Liver (tissue), 9 donors: ENCODE results near the gene ARIH2. TPM values are rescaled to one million over a fixed set of nuclear protein-coding genes. Genes with fewer than 3 reads are reported as not detected.

ENCODE experiments used
- DNase-seq: peaks from one replicate; pipeline ENCODE4 v3.0.0-alpha.2; 2017; ENCODE audit warnings: low spot score
- H3K27ac ChIP-seq, 2 donors: one replicate each; pipeline ENCODE4 v1.7.0; 2013; ENCODE audit warnings: inconsistent platforms in 2 of 2, low read length in 2 of 2, control low read depth in 1 of 2, low read depth in 1 of 2, mild to moderate bottlenecking in 1 of 2
- H3K27me3 ChIP-seq, 4 donors: one replicate each; pipeline versions ENCODE4 v1.6.1 to v1.7.0; 2013; ENCODE audit warnings: low read length in 3 of 4, inconsistent platforms in 1 of 4, mild to moderate bottlenecking in 1 of 4, moderate library complexity in 1 of 4; ENCODE audit not compliant: control insufficient read depth in 4 of 4, insufficient read depth in 4 of 4
- H3K36me3 ChIP-seq, 4 donors: one replicate each; pipeline versions ENCODE4 v1.6.1 to v1.7.0; 2013; ENCODE audit warnings: low read length in 3 of 4, mild to moderate bottlenecking in 3 of 4, low read depth in 1 of 4, moderate library complexity in 1 of 4; ENCODE audit not compliant: control insufficient read depth in 4 of 4, insufficient read depth in 3 of 4
- H3K4me1 ChIP-seq, 4 donors: one replicate each; pipeline versions ENCODE4 v1.6.1 to v1.7.0; 2013; ENCODE audit warnings: low read length in 3 of 4, mild to moderate bottlenecking in 3 of 4, moderate library complexity in 1 of 4; ENCODE audit not compliant: control insufficient read depth in 4 of 4, insufficient read depth in 4 of 4
- H3K4me3 ChIP-seq, 3 donors: one replicate each; pipeline versions ENCODE4 v1.6.1 to v1.7.0; 2013; ENCODE audit warnings: low read length in 3 of 3, control low read depth in 1 of 3, low read depth in 1 of 3, mild to moderate bottlenecking in 1 of 3
- H3K9ac ChIP-seq, 2 donors: one replicate each; pipeline ENCODE4 v1.7.0; 2013; ENCODE audit warnings: low read length in 2 of 2, mild to moderate bottlenecking in 2 of 2, moderate library complexity in 2 of 2, control low read depth in 1 of 2, low read depth in 1 of 2
- H3K9me3 ChIP-seq, 4 donors: one replicate each; pipeline versions ENCODE4 v1.6.1 to v1.7.0; 2013; ENCODE audit warnings: low read length in 3 of 4; ENCODE audit not compliant: control insufficient read depth in 4 of 4
- ATF3 ChIP-seq: IDR thresholded peaks from 2 replicates; pipeline ENCODE4 v1.6.1; 2016; ENCODE audit warnings: antibody characterized with exemption
- CTCF ChIP-seq: fragments of 150-350 bp; IDR thresholded peaks from 2 replicates; pipeline ENCODE4 v1.5.1; 2017; ENCODE audit warnings: improper control_type of control experiment, low read depth, low read length; ENCODE audit not compliant: missing input control
- EGR1 ChIP-seq, 2 donors: IDR thresholded peaks; 2 replicates each; pipeline ENCODE4 v1.6.1; 2016 to 2018; ENCODE audit warnings: antibody characterized with exemption in 2 of 2, low read depth in 2 of 2
- FOXA1 ChIP-seq: IDR thresholded peaks from 2 replicates; pipeline ENCODE4 v1.6.1; 2016; ENCODE audit warnings: antibody characterized with exemption
- FOXA2 ChIP-seq: IDR thresholded peaks from 2 replicates; pipeline ENCODE4 v1.6.1; 2016; ENCODE audit warnings: antibody characterized with exemption
- GABPA ChIP-seq, 2 donors: IDR thresholded peaks in 1 of 2; conservative IDR thresholded peaks in 1 of 2; 2 replicates each; pipeline ENCODE4 v1.6.1; 2016; ENCODE audit warnings: antibody characterized with exemption in 2 of 2, mild to moderate bottlenecking in 1 of 2, moderate library complexity in 1 of 2
- HNF4A ChIP-seq, 2 donors: conservative IDR thresholded peaks; 2 replicates each; pipeline ENCODE4 v1.6.1; 2016; ENCODE audit warnings: antibody characterized with exemption in 2 of 2, mild to moderate bottlenecking in 2 of 2
- HNF4G ChIP-seq: IDR thresholded peaks from 2 replicates; pipeline ENCODE4 v1.6.1; 2016; ENCODE audit warnings: antibody characterized with exemption
- JUND ChIP-seq, 2 donors: IDR thresholded peaks; 2 replicates each; pipeline ENCODE4 v1.6.1; 2016; ENCODE audit warnings: antibody characterized with exemption in 2 of 2
- NR2F2 ChIP-seq: IDR thresholded peaks from 2 replicates; pipeline ENCODE4 v1.6.1; 2016; ENCODE audit warnings: antibody characterized with exemption
- RAD21 ChIP-seq, 2 donors: IDR thresholded peaks; 2 replicates each; pipeline ENCODE4 v1.6.1; 2016; ENCODE audit warnings: antibody characterized with exemption in 2 of 2, mild to moderate bottlenecking in 2 of 2
- RXRA ChIP-seq, 2 donors: IDR thresholded peaks; 2 replicates each; pipeline ENCODE4 v1.6.1; 2017 to 2018; ENCODE audit warnings: antibody characterized with exemption in 2 of 2, mild to moderate bottlenecking in 1 of 2
- SP1 ChIP-seq: IDR thresholded peaks from 2 replicates; pipeline ENCODE4 v1.6.1; 2018; ENCODE audit warnings: antibody characterized with exemption, mild to moderate bottlenecking
- TAF1 ChIP-seq: conservative IDR thresholded peaks from 2 replicates; pipeline ENCODE4 v1.6.1; 2016; ENCODE audit warnings: antibody characterized with exemption, mild to moderate bottlenecking
- YY1 ChIP-seq: IDR thresholded peaks from 2 replicates; pipeline ENCODE4 v1.6.1; 2016; ENCODE audit warnings: antibody characterized with exemption, mild to moderate bottlenecking
- ZBTB33 ChIP-seq: IDR thresholded peaks from 2 replicates; pipeline ENCODE4 v1.6.1; 2016; ENCODE audit warnings: antibody characterized with exemption
- WGBS: extraction: QIAGEN DNeasy Blood & Tissue Kit; methylation state at CpG from one replicate; pipeline ENCODE4 v1.1.7; 2013; 5-methylcytosine and 5-hydroxymethylcytosine counted together
- polyA plus RNA-seq, 2 donors: library from polyadenylated mRNA; stranded (reverse) in 1 of 2; unstranded in 1 of 2; fragments of 200-250 nt in 1 of 2; fragments of >200 nt in 1 of 2; fragmentation: Nextera tagmentation in 1 of 2; extraction: Ambion mirVana in 1 of 2; gene quantifications; one replicate each; pipeline versions ENCODE4 v1.2.1 to v1.2.3, GENCODE V29; 2013 to 2015
- total RNA-seq, 2 donors: library from RNA; depleted of rRNA; stranded (reverse); fragments of >200 nt; gene quantifications; one replicate each; pipeline ENCODE4 v1.2.3, GENCODE V29; 2014
- TF ChIP-seq, protein P1 (sequence below): IDR thresholded peaks from 2 replicates; pipeline ENCODE4 v1.6.1; 2016; ENCODE audit warnings: antibody characterized with exemption, mild to moderate bottlenecking
- TF ChIP-seq, protein P2 (sequence below): IDR thresholded peaks from 2 replicates; pipeline ENCODE4 v1.6.1; 2016; ENCODE audit warnings: antibody characterized with exemption
- donor health status: healthy.
- donor health status: healthy.
- donor health status: healthy.
- donor health status: healthy.
- donor health status: healthy.

Gene ARIH2
- total and polyA plus RNA-seq, 4 donors, result 24.8 to 63.5 (median 31.0) TPM

DNA sequence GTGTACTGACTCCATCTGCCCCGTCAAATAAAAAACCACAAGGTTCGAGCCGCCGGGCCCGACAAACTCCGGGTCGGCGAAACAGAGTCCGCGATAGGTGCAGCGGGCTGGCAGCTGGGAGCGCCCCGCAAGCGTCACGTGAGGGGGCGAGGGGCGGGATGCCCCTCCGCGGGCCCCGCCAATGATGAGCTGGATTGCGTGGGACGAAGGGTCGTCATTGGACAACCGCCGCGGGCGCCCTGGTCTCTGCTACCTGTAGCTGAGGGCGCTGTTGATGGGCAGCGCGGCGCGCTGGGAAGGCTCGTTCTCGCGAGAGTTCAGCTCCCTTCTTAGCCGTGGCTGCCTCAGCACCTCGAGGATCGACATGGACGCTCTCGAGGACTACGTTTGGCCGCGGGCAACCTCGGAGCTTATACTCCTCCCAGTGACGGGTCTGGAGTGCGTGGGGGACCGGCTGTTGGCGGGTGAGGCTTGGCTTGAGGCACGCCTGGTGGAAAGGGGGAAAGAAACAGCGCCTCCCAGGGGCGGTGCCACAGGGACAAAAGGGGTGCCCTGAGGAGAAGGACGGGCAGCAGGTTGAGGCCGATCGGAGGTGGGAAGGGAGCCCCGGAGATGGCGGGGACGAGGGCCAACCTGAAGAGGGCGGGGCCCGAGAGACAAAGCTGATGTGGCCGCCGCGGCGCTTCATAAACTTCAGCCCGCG is 88.6 kb downstream of the ARIH2 start, which contains the start of gene WDR6:
Gene WDR6 (plus strand): TSS at position 324 of the 703 bp plus-strand sequence. CDS start 41 bp downstream, at position 365.
- H3K9ac ChIP-seq, result peak within 1 kb of the TSS; percentile 66 to 81
- H3K27ac ChIP-seq, result peak within 1 kb of the TSS; percentile 80 to 98
- under 1% methylated on average over 65 of the region's 65 CpGs for WGBS
- H3K4me3 ChIP-seq, result peak within 1 kb of the TSS; percentile 64 to 86 (median 69)
- peak; percentile 91 for DNase-seq
- no peaks in the 10 kb centered on the region for H3K27me3 ChIP-seq
- TF ChIP-seq JUND (IDR thresholded peaks at IDR 0.05), result peak in 1 of 2 donors; percentile 19
- TF ChIP-seq RXRA (IDR thresholded peaks at IDR 0.05), result peak; percentile 27 to 52
- TF ChIP-seq, protein P1, sequence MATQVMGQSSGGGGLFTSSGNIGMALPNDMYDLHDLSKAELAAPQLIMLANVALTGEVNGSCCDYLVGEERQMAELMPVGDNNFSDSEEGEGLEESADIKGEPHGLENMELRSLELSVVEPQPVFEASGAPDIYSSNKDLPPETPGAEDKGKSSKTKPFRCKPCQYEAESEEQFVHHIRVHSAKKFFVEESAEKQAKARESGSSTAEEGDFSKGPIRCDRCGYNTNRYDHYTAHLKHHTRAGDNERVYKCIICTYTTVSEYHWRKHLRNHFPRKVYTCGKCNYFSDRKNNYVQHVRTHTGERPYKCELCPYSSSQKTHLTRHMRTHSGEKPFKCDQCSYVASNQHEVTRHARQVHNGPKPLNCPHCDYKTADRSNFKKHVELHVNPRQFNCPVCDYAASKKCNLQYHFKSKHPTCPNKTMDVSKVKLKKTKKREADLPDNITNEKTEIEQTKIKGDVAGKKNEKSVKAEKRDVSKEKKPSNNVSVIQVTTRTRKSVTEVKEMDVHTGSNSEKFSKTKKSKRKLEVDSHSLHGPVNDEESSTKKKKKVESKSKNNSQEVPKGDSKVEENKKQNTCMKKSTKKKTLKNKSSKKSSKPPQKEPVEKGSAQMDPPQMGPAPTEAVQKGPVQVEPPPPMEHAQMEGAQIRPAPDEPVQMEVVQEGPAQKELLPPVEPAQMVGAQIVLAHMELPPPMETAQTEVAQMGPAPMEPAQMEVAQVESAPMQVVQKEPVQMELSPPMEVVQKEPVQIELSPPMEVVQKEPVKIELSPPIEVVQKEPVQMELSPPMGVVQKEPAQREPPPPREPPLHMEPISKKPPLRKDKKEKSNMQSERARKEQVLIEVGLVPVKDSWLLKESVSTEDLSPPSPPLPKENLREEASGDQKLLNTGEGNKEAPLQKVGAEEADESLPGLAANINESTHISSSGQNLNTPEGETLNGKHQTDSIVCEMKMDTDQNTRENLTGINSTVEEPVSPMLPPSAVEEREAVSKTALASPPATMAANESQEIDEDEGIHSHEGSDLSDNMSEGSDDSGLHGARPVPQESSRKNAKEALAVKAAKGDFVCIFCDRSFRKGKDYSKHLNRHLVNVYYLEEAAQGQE, result peak; percentile 47
- TF ChIP-seq, protein P2, sequence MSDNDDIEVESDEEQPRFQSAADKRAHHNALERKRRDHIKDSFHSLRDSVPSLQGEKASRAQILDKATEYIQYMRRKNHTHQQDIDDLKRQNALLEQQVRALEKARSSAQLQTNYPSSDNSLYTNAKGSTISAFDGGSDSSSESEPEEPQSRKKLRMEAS, result no peak
- TF ChIP-seq FOXA1, result no peak
- peak; percentile 16 for TF ChIP-seq NR2F2
- peak in 1 of 2 donors; percentile 41 for TF ChIP-seq HNF4A (conservative IDR thresholded peaks at IDR 0.05)
- TF ChIP-seq CTCF, result peak; percentile 31
- peak; percentile 86 for TF ChIP-seq SP1
- TF ChIP-seq HNF4G, result no peak
- TF ChIP-seq ZBTB33, result peak; percentile 99
- TF ChIP-seq EGR1 (IDR thresholded peaks at IDR 0.05; ENCODE audit: low read depth in 2 of 2), result peak; percentile 72 to 80
- TF ChIP-seq ATF3, result no peak
- no peak for TF ChIP-seq RAD21 (IDR thresholded peaks at IDR 0.05)
- peak; percentile 82 for TF ChIP-seq YY1
- peak in 1 of 2 donors; percentile 30 for TF ChIP-seq GABPA (IDR thresholded peaks at IDR 0.05 in 1 of 2, conservative IDR thresholded peaks at IDR 0.05 in 1 of 2)
- no peak for TF ChIP-seq FOXA2
- no peak for TF ChIP-seq TAF1
- peaks cover 6 to 31% (median 20%) of the 10 kb centered on the region in 4 donors for H3K4me1 ChIP-seq
- H3K36me3 ChIP-seq, result peaks cover 0 to 9% (median under 1%) of the 10 kb centered on the region in 4 donors
- H3K9me3 ChIP-seq, result no peaks in the 10 kb centered on the region
